Neutrophil (primary cell): ENCODE results near the gene ZNF423.

ENCODE experiments used
- H3K27ac ChIP-seq: fragments of 200-600 bp; sonication (generic); 2 replicates; pipeline ENCODE4 v1.5.1; 2016; ENCODE audit warnings: mild to moderate bottlenecking, moderate library complexity
- H3K27me3 ChIP-seq: fragments of 200-600 bp; sonication (generic); 2 replicates; pipeline ENCODE4 v1.6.0; 2016; ENCODE audit warnings: mild to moderate bottlenecking
- H3K36me3 ChIP-seq: fragments of 200-600 bp; sonication (generic); 2 replicates; pipeline ENCODE4 v1.5.1; 2017
- H3K4me1 ChIP-seq, 2 experiments: fragments of 200-600 bp in 1 of 2; sonication (generic) in 1 of 2; 1 replicate in 1 of 2; 2 replicates in 1 of 2; pipeline versions ENCODE4 v1.5.1 to v1.6.1; 2013 to 2016; ENCODE audit warnings: low read depth in 1 of 2, low read length in 1 of 2, mild to moderate bottlenecking in 1 of 2, moderate library complexity in 1 of 2; ENCODE audit not compliant: control insufficient read depth in 1 of 2, insufficient read depth in 1 of 2
- H3K4me3 ChIP-seq, 2 experiments: fragments of 200-600 bp in 1 of 2; sonication (generic) in 1 of 2; 1 replicate in 1 of 2; 2 replicates in 1 of 2; pipeline ENCODE4 v1.5.1; 2013 to 2016; ENCODE audit warnings: low read depth in 1 of 2, low read length in 1 of 2, mild to moderate bottlenecking in 1 of 2, moderate library complexity in 1 of 2
- H3K9me3 ChIP-seq: fragments of 200-600 bp; sonication (generic); 2 replicates; pipeline ENCODE4 v1.5.1; 2016
- CTCF ChIP-seq: fragments of 200-600 bp; sonication (generic); IDR thresholded peaks from 2 replicates; pipeline ENCODE4 v1.5.1; 2016; ENCODE audit warnings: antibody characterized with exemption

The ZNF423 gene

GRCh38 chr16:49708491-49708890 lies 147.4 kb downstream of the ZNF423 start:
- Histone ChIP-seq H3K4me3 (no peak overlapping the region), H3K27me3 (no peaks in the 10 kb centered on the region), H3K9me3 (no peaks in the 10 kb centered on the region), H3K27ac (no peak overlapping the region), H3K36me3 (no peaks in the 10 kb centered on the region), H3K4me1 (no peaks in the 10 kb centered on the region)
- no peak for TF ChIP-seq CTCF

- Histone ChIP-seq H3K27me3 (no peaks in the 10 kb centered on the region), H3K4me3 (no peak overlapping the region), H3K27ac (no peak overlapping the region), H3K4me1 (no peaks in the 10 kb centered on the region), H3K36me3 (no peaks in the 10 kb centered on the region), H3K9me3 (no peaks in the 10 kb centered on the region)
- no peak for TF ChIP-seq CTCF
Measured at GRCh38 chr16:49706620-49707355, 149.1 kb downstream of the ZNF423 start.

GRCh38 chr16:49704586-49705155 lies 151.2 kb downstream of the ZNF423 start:
- no peak overlapping the region for H3K4me3 ChIP-seq
- peaks cover 18% of the 10 kb centered on the region for H3K27me3 ChIP-seq
- H3K27ac ChIP-seq = no peak overlapping the region
- no peaks in the 10 kb centered on the region for H3K4me1 ChIP-seq
- H3K36me3 ChIP-seq = no peaks in the 10 kb centered on the region
- TF ChIP-seq CTCF = no peak
- no peaks in the 10 kb centered on the region for H3K9me3 ChIP-seq

- Histone ChIP-seq H3K4me1 (no peaks in the 10 kb centered on the region), H3K4me3 (no peak overlapping the region), H3K27ac (no peak overlapping the region), H3K27me3 (peaks cover 30% of the 10 kb centered on the region), H3K36me3 (no peaks in the 10 kb centered on the region), H3K9me3 (no peaks in the 10 kb centered on the region)
- no peak for TF ChIP-seq CTCF
Measured at GRCh38 chr16:49703483-49703882, 152.4 kb downstream of the ZNF423 start.

GRCh38 chr16:49701789-49702494 lies 154.0 kb downstream of the ZNF423 start:
- Histone ChIP-seq H3K4me1 (no peaks in the 10 kb centered on the region), H3K27ac (no peak overlapping the region), H3K27me3 (peaks cover 46% of the 10 kb centered on the region)

More at GRCh38 chr16:49701789-49702494, 154.0 kb downstream of the ZNF423 start:
- no peaks in the 10 kb centered on the region for H3K36me3 ChIP-seq
- H3K4me3 ChIP-seq = no peak overlapping the region
- no peaks in the 10 kb centered on the region for H3K9me3 ChIP-seq
- no peak for TF ChIP-seq CTCF
